Muscle layer of duodenum (tissue), 2 donors: ENCODE data around the gene MCHR2.
"Not testable (repeated sequence)": the region's sequence is repeated elsewhere in the genome, so short reads cannot be mapped to it uniquely, and the experiment has no call there.

Experiments
- H3K27ac ChIP-seq: one replicate; pipeline ENCODE4 v1.7.0; 2013; ENCODE audit warnings: mild to moderate bottlenecking, low read length
- H3K27me3 ChIP-seq: one replicate; pipeline ENCODE4 v1.7.0; 2013; ENCODE audit warnings: low read depth, mild to moderate bottlenecking, control low read depth, low read length
- H3K36me3 ChIP-seq, 2 donors: one replicate each; pipeline ENCODE4 v1.7.0; 2013; ENCODE audit warnings: low read length in 2 of 2, control low read depth in 1 of 2, mild to moderate bottlenecking in 1 of 2; ENCODE audit not compliant: insufficient read depth in 2 of 2, control insufficient read depth in 1 of 2
- H3K4me1 ChIP-seq, 2 donors: one replicate each; pipeline ENCODE4 v1.7.0; 2013; ENCODE audit warnings: low read length in 2 of 2, mild to moderate bottlenecking in 2 of 2, control low read depth in 1 of 2, moderate library complexity in 1 of 2; ENCODE audit not compliant: insufficient read depth in 2 of 2, control insufficient read depth in 1 of 2
- H3K4me3 ChIP-seq, 2 donors: one replicate each; pipeline ENCODE4 v1.7.0; 2013; ENCODE audit warnings: low read length in 2 of 2, low read depth in 1 of 2, mild to moderate bottlenecking in 1 of 2
- H3K9me3 ChIP-seq, 2 donors: one replicate each; pipeline ENCODE4 v1.7.0; 2013; ENCODE audit warnings: low read length in 2 of 2, control low read depth in 1 of 2, mild to moderate bottlenecking in 1 of 2; ENCODE audit not compliant: control insufficient read depth in 1 of 2
- donor health status: healthy.

Gene MCHR2

DNA sequence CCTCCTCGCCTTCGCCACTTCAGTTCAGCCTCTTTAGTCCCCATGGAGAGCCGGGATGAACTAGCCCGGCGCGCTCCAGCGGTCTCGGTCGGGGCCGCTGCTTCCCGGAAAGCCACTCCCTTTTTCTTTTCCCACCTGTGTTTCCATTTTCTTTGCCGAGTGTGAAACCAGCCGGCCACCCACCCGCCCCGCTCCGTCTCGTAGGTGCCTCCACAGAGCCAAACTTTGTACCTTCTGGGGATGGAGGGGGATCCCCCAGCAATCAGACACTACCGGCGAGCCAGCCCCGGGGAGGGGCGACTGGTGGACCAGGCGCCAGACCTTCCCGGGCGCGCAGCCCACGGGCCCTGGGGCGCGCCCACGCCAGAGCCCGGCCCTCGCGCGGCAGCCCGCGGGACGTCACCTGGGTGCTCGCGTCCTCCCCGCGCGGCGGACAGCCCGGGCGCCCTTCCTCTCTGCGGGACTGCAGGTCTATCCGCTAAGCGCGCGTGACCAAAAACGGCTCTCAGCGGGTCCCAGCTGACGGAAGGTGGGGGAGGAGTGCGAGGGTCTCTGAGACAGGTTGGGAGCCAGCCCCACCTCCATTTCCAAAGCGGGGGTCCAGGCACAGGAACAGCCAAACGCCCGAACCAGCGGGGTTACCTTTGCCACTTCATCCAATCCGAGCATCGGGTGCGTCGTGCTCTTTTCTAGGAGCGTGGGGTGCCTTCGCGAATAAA, at the start of gene MCHR2:
Gene MCHR2 (minus strand): TSS at position 691 of the 719 bp plus-strand sequence. CDS start 38,076 bp downstream, outside the sequence.
- Histone ChIP-seq H3K36me3 (no peaks in the 10 kb centered on the region), H3K9me3 (no peaks in the 10 kb centered on the region), H3K4me3 (peak within 1 kb of the TSS in 1 of 2 donors; percentile 15), H3K4me1 (peaks cover 0 to 3% of the 10 kb centered on the region in 2 donors), H3K27ac (no peak within 1 kb of the TSS), H3K27me3 (peaks cover 13% of the 10 kb centered on the region)

GRCh38 chr6:100038546-100038945, 44.5 kb upstream of the MCHR2 start:
- not testable (repeated sequence) for H3K27me3 ChIP-seq, H3K27ac ChIP-seq, H3K4me1 ChIP-seq, H3K36me3 ChIP-seq, H3K9me3 ChIP-seq, H3K4me3 ChIP-seq

GRCh38 chr6:100035873-100036653, 42.0 kb upstream of the MCHR2 start:
- H3K4me1 ChIP-seq: no peaks in the 10 kb centered on the region
- peaks cover 0 to 9% of the 10 kb centered on the region in 2 donors for H3K9me3 ChIP-seq
- H3K27ac ChIP-seq: no peak overlapping the region
- no peak overlapping the region for H3K4me3 ChIP-seq
- H3K27me3 ChIP-seq: no peaks in the 10 kb centered on the region
- H3K36me3 ChIP-seq: no peaks in the 10 kb centered on the region

DNA sequence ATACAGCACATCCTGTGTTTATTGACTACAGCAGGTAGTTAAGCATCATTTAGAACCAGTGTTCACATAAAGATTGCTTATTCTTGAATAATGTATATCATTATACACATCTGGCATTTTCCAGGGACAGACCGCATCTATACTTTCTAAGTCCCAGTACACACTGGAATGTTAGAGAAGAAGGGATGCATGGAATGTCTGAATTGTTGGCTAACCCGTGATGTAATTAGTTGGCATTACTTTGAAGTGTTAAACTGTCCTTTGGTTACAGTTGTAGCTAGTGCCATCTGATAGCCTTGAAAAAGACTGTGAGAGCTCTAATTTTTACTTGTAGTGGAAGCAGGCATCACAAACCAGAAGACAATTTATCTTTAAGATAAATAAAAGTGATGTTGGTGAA, 29.8 kb upstream of the MCHR2 start:
- H3K27me3 ChIP-seq: no peaks in the 10 kb centered on the region
- no peak overlapping the region for H3K4me3 ChIP-seq
- H3K4me1 ChIP-seq: no peaks in the 10 kb centered on the region
- H3K9me3 ChIP-seq: peaks cover 0 to 2% of the 10 kb centered on the region in 2 donors
- no peak overlapping the region for H3K27ac ChIP-seq
- no peaks in the 10 kb centered on the region for H3K36me3 ChIP-seq

- peaks cover 0 to 2% of the 10 kb centered on the region in 2 donors for H3K9me3 ChIP-seq
- H3K27ac ChIP-seq: no peak overlapping the region
- no peak overlapping the region for H3K4me3 ChIP-seq
- no peaks in the 10 kb centered on the region for H3K4me1 ChIP-seq
- H3K36me3 ChIP-seq: no peaks in the 10 kb centered on the region
- no peaks in the 10 kb centered on the region for H3K27me3 ChIP-seq
These were observed 28.8 kb upstream of the MCHR2 start for GRCh38 chr6:100022847-100023246.

- no peaks in the 10 kb centered on the region for H3K4me1 ChIP-seq
- H3K27me3 ChIP-seq: no peaks in the 10 kb centered on the region
- no peaks in the 10 kb centered on the region for H3K9me3 ChIP-seq
- no peak overlapping the region for H3K4me3 ChIP-seq
- H3K27ac ChIP-seq: no peak overlapping the region
- H3K36me3 ChIP-seq: no peaks in the 10 kb centered on the region
These were observed 14.8 kb upstream of the MCHR2 start for GRCh38 chr6:100008857-100009256.

DNA sequence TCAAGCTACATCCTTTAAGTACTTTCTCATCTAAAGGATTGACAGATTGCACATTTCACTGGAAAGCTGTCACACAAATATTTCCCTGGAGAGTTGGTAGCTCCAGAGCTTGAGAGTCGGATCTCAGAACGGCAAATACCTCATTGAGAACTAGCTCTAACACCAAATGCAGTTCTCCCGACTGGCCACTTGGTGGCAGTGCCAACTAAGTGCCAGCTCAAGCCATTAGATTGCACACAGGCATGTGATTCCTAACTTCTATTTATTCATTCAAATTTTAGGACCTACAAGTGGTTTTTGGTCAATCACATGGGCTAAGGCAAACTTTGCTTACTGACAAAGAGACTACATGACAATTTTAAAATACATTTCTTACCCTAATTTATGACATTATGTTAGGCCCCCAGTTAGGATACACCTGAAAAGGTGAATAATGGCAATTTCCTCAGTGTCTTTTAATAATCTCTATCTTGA, 7.9 kb upstream of the MCHR2 start:
- Histone ChIP-seq H3K4me1 (no peaks in the 10 kb centered on the region), H3K9me3 (no peaks in the 10 kb centered on the region), H3K4me3 (no peak overlapping the region), H3K27me3 (no peaks in the 10 kb centered on the region), H3K27ac (no peak overlapping the region), H3K36me3 (no peaks in the 10 kb centered on the region)

- Histone ChIP-seq H3K4me3 (no peak overlapping the region), H3K4me1 (peaks cover 0 to 3% of the 10 kb centered on the region in 2 donors), H3K27me3 (peaks cover 13% of the 10 kb centered on the region), H3K9me3 (no peaks in the 10 kb centered on the region), H3K36me3 (no peaks in the 10 kb centered on the region), H3K27ac (no peak overlapping the region)
These were observed 3.1 kb upstream of the MCHR2 start for GRCh38 chr6:99997141-99997540.

GRCh38 chr6:99995916-99996315, 1.9 kb upstream of the MCHR2 start:
- no peaks in the 10 kb centered on the region for H3K9me3 ChIP-seq
- H3K4me3 ChIP-seq: no peak overlapping the region
- no peak overlapping the region for H3K27ac ChIP-seq
- H3K27me3 ChIP-seq: peaks cover 13% of the 10 kb centered on the region
- H3K4me1 ChIP-seq: peaks cover 0 to 3% of the 10 kb centered on the region in 2 donors
- H3K36me3 ChIP-seq: no peaks in the 10 kb centered on the region

DNA sequence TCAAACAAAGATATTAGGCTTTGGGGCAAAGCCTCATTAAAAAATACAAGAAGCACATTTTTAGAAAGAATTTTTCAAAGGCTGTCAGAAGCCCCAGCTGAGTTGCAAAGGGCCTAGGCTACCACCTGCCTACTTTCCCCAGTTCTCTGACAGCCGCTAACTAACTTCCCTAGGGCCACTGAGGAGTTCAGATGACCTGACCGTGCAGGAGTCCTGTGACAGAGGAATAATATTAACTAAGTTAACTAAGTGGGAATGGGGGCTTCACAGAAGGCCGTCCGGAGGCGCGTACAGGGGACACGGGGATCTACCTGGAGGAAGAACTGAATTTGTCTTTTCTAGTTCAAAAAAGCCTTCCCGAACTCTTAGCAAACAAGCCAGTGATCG, 884 bp downstream of the MCHR2 start:
- Histone ChIP-seq H3K27me3 (peaks cover 13% of the 10 kb centered on the region), H3K9me3 (no peaks in the 10 kb centered on the region), H3K4me1 (peaks cover 0 to 3% of the 10 kb centered on the region in 2 donors), H3K36me3 (no peaks in the 10 kb centered on the region), H3K27ac (no peak overlapping the region), H3K4me3 (peak overlapping the region in 1 of 2 donors; percentile 15)

DNA sequence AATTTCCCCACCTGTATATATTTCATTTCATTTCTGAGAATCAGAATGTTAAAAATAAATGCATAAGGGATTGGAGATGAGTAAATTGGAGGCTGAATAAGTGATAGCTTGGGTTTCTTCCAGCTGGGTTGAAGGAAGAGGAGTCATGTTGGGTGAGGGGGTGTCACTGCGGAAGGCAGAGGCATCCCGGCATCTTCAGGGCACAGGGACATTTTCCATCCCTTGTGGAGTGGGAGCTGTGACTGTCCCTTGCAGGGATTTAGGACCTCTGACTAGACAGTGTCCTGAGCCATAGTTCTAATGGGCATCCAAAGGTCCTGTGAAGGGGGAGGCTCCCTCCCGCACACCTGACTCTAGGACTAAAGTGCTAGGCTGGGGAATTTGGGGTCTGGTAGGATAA, 2.1 kb downstream of the MCHR2 start:
- H3K36me3 ChIP-seq: no peaks in the 10 kb centered on the region
- peaks cover 0 to 3% of the 10 kb centered on the region in 2 donors for H3K4me1 ChIP-seq
- no peak overlapping the region for H3K27ac ChIP-seq
- H3K9me3 ChIP-seq: no peaks in the 10 kb centered on the region
- H3K27me3 ChIP-seq: peaks cover 13% of the 10 kb centered on the region
- no peak overlapping the region for H3K4me3 ChIP-seq
